Peyer's patch (tissue), 4 donors: ENCODE results near the gene CLCNKB. TPM values are rescaled to one million over a fixed set of nuclear protein-coding genes. Genes with fewer than 3 reads are reported as not detected.

Experiments
- DNase-seq, 3 donors: peaks; one replicate each; pipeline ENCODE4 v3.0.0-alpha.2; 2017 to 2019
- H3K27ac ChIP-seq, 4 donors: fragments of 200-600 bp; sonication (generic); one replicate each; pipeline ENCODE4 v1.5.1; 2016 to 2019
- H3K27me3 ChIP-seq, 2 donors: fragments of 200-600 bp; sonication (generic); one replicate each; pipeline ENCODE4 v1.5.1; 2019
- H3K36me3 ChIP-seq, 3 donors: fragments of 200-600 bp; sonication (generic); one replicate each; pipeline ENCODE4 v1.5.1; 2016 to 2019
- H3K4me1 ChIP-seq, 4 donors: fragments of 200-600 bp; sonication (generic); one replicate each; pipeline ENCODE4 v1.5.1; 2016 to 2019
- H3K4me3 ChIP-seq, 4 donors: fragments of 200-600 bp; sonication (generic); 1 replicate in 3 of 4; 2 replicates in 1 of 4; pipeline ENCODE4 v1.5.1; 2016 to 2019; ENCODE audit warnings: mild to moderate bottlenecking in 1 of 4
- H3K9me3 ChIP-seq, 4 donors: fragments of 200-600 bp; sonication (generic); one replicate each; pipeline ENCODE4 v1.5.1; 2016 to 2019; ENCODE audit warnings: mild to moderate bottlenecking in 1 of 4
- POLR2A ChIP-seq, 2 donors: fragments of 450-650 bp; IDR thresholded peaks; one replicate each; pipeline ENCODE4 v1.5.1; 2017; ENCODE audit warnings: antibody characterized with exemption in 2 of 2, mild to moderate bottlenecking in 2 of 2, moderate library complexity in 2 of 2
- total RNA-seq, 4 donors: library from RNA; depleted of rRNA; stranded (reverse); fragments of >200 nt; gene quantifications; one replicate each; pipeline ENCODE4 v1.1.0, GENCODE V29; 2016
- TF ChIP-seq, protein P1 (sequence below), 6 experiments: fragments of 450-650 bp in 4 of 6; fragments of 200-600 bp in 2 of 6; sonication (generic) in 1 of 6; IDR thresholded peaks; one replicate each; pipeline ENCODE4 v1.5.1; 2017 to 2019; ENCODE audit warnings: antibody characterized with exemption in 6 of 6, mild to moderate bottlenecking in 3 of 6, moderate library complexity in 1 of 6

CLCNKB gene
- total RNA-seq, 4 donors from 2014 or later, result not detected

DNA sequence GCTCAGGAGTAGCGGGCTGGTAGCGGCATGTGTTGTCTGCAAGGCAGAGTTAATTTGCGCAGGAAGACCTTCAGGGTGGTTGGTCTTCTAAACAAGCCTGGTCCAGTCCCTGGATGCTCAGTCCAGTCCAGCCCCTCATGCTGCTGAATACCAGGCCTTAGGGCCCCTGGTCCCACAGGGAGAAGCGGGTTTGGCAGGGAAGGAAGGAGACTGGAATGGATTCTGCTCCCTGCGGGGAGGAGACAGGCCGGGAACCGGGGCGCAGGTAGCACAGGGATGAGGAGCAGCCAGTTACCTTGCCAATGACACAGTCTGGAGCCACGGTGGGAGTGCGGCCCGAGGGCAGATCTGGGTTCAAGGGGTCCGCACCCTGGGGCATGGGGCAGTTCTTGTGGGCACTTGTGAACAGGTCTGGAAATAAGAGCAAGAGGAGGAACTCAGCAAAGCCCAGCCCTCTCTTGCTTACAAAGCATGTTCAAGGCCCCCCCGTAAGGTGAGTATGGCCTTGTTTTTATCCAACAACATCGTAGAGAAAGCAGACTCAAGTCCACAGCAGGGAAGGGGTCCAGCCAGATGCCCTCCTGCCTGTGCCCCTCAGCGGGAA is 19.7 kb downstream of the CLCNKB start:
- H3K9me3 ChIP-seq, result no peaks in the 10 kb centered on the region
- H3K4me3 ChIP-seq, result no peak overlapping the region
- DNase-seq, result no peak
- H3K4me1 ChIP-seq, result peaks cover 0 to 7% (median 0%) of the 10 kb centered on the region in 4 donors
- H3K27ac ChIP-seq, result no peak overlapping the region
- H3K36me3 ChIP-seq, result no peaks in the 10 kb centered on the region
- TF ChIP-seq, protein P1, sequence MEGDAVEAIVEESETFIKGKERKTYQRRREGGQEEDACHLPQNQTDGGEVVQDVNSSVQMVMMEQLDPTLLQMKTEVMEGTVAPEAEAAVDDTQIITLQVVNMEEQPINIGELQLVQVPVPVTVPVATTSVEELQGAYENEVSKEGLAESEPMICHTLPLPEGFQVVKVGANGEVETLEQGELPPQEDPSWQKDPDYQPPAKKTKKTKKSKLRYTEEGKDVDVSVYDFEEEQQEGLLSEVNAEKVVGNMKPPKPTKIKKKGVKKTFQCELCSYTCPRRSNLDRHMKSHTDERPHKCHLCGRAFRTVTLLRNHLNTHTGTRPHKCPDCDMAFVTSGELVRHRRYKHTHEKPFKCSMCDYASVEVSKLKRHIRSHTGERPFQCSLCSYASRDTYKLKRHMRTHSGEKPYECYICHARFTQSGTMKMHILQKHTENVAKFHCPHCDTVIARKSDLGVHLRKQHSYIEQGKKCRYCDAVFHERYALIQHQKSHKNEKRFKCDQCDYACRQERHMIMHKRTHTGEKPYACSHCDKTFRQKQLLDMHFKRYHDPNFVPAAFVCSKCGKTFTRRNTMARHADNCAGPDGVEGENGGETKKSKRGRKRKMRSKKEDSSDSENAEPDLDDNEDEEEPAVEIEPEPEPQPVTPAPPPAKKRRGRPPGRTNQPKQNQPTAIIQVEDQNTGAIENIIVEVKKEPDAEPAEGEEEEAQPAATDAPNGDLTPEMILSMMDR (IDR thresholded peaks at IDR 0.05), result no peak
- no peak for TF ChIP-seq POLR2A (IDR thresholded peaks at IDR 0.05)
- H3K27me3 ChIP-seq, result no peaks in the 10 kb centered on the region

DNA sequence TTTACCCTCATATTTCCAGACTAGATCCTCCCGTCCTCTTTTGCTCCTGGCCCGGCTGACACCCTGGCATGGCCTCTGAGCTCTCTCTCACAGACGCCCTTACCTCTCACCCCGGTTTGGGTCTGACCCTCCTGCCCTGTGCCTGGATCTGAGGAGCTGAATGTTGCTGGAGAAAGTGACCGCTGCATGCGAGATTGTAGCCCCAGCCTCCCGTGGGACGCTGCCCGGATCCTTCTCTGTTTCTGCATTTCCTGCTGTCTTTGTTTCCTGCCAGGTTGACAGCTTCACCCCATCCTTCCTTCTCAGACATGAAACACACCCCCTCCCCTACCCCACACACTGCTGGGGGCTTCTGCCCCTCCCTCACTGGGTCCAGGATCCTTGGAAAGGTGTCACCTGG is 20.3 kb downstream of the CLCNKB start:
- Histone ChIP-seq H3K4me1 (peaks cover 0 to 13% (median 0%) of the 10 kb centered on the region in 4 donors), H3K9me3 (no peaks in the 10 kb centered on the region), H3K4me3 (no peak overlapping the region), H3K36me3 (no peaks in the 10 kb centered on the region), H3K27ac (no peak overlapping the region), H3K27me3 (no peaks in the 10 kb centered on the region)
- no peak for DNase-seq
- TF ChIP-seq POLR2A (IDR thresholded peaks at IDR 0.05), result no peak

DNA sequence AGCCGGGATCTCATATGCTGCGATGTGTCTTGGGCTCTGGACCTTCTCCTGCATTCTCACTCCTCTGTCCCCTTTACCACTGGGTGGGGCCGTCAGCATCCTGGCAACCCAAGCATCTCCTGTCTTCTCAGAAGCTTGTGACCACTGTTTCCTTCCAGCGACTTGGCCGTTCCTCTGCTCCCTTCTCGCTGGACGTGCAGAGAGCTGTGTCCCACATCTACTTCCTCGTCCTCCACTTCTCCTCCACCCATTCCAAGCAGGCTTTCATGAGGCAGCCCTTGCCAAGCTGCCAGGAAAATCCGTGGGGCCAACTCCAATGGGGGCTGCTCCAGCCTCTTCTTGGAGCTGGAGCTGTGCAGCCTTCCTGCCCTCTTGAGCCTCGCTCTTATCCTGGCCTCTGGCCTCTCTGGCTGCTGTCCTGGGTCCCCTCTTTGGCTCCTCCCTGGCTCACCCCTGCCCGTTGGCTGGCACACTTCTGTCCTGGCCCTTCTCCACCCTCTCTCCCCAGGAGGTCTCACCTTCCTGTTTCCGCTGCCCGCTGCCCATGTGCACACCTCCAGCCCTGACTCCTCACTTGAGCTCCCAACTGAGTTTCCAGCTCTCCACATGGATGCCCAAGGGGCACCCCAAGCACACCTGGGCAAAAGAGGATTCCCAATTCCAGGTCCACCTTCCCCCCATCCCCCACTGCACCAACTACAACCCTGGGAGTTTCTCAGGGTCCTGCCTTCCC is 21.1 kb downstream of the CLCNKB start:
- DNase-seq, result no peak
- no peak overlapping the region for H3K27ac ChIP-seq
- no peaks in the 10 kb centered on the region for H3K9me3 ChIP-seq
- H3K4me3 ChIP-seq, result no peak overlapping the region
- H3K36me3 ChIP-seq, result no peaks in the 10 kb centered on the region
- no peaks in the 10 kb centered on the region for H3K27me3 ChIP-seq
- TF ChIP-seq, protein P1 (IDR thresholded peaks at IDR 0.05), result no peak
- no peak for TF ChIP-seq POLR2A (IDR thresholded peaks at IDR 0.05)
- peaks cover 0 to 13% (median 0%) of the 10 kb centered on the region in 4 donors for H3K4me1 ChIP-seq

DNA sequence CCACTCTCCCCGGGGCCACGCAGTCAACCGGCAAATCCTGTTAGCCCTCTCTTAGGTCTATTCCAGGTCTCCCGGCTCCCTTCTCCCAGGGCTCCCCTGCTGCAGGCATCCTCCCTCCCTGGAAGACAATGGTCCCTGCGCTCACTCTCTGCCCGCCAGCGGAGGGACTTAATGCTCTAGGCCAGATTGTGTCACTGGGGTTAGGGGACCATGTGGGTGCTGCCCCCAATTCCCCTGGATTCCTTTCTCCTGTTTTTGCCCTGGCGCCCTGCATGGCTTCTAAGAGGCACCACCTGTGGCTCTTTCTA is 21.6 kb downstream of the CLCNKB start:
- TF ChIP-seq, protein P1 (IDR thresholded peaks at IDR 0.05), result no peak
- no peak for TF ChIP-seq POLR2A (IDR thresholded peaks at IDR 0.05)
- no peak overlapping the region for H3K27ac ChIP-seq
- no peaks in the 10 kb centered on the region for H3K27me3 ChIP-seq
- H3K4me3 ChIP-seq, result no peak overlapping the region
- no peaks in the 10 kb centered on the region for H3K36me3 ChIP-seq
- peaks cover 0 to 13% (median 0%) of the 10 kb centered on the region in 4 donors for H3K4me1 ChIP-seq
- DNase-seq, result no peak
- H3K9me3 ChIP-seq, result no peaks in the 10 kb centered on the region

DNA sequence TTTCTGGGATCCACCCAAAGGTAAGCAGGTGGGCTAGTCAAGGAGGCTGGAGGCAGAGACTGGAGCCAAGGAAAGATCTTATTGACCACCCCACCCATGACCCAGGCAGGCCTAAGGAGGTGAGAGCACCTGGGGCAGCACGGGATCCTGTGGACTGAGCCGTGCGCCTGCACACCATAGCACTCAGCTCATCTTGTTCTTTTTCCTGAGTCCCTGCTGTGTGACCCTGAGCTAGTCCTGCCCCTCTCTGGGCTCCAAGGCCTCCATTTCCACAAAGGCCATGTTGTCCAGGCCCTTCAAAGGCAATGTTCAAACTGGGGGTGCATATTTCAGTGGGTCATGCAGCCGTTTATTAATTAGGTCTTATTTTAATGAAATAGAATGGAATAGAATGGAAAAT is 22.7 kb downstream of the CLCNKB start:
- Histone ChIP-seq H3K4me3 (no peak overlapping the region), H3K4me1 (peaks cover 0 to 13% (median 0%) of the 10 kb centered on the region in 4 donors), H3K27me3 (no peaks in the 10 kb centered on the region), H3K36me3 (no peaks in the 10 kb centered on the region), H3K9me3 (no peaks in the 10 kb centered on the region), H3K27ac (no peak overlapping the region)
- TF ChIP-seq, protein P1 (IDR thresholded peaks at IDR 0.05), result no peak
- TF ChIP-seq POLR2A (IDR thresholded peaks at IDR 0.05), result no peak
- DNase-seq, result no peak

DNA sequence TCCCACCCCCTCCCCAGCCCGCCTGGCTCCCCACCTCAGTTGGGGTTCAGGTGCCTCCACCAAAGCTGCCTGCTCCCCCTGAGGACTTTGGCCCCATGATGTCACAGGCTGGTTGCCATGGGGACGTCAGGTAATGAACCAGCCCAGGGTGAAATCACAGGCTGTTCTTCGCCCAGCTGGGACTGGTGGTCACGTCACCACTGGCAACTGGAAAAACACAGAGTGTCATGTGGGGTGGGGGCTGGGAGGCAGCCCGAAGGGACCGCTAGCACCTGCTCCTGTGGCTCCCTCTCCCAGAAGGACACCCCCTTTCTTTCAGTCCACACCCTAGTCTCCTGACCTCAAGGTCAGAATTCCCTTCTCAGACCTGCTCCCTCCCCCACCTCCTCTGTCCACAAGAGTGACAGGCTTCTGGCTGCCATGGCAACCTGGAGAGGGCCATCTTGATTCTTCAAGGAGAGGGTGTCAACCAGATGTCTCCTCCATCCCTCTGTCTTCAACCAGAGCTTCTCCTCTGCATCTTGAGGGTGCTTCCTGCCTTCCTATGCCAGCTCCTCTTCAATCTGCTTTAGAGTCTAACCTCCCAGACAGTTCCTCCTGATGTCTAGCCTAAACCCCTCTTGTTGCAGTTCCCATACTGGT is 23.7 kb downstream of the CLCNKB start:
- peak in 2 of 3 donors; percentile 69 to 82 for DNase-seq
- Histone ChIP-seq H3K4me3 (no peak overlapping the region), H3K4me1 (peaks cover 0 to 13% (median under 1%) of the 10 kb centered on the region in 4 donors), H3K27ac (no peak overlapping the region), H3K27me3 (no peaks in the 10 kb centered on the region), H3K36me3 (no peaks in the 10 kb centered on the region), H3K9me3 (no peaks in the 10 kb centered on the region)
- TF ChIP-seq, protein P1 (IDR thresholded peaks at IDR 0.05), result no peak
- TF ChIP-seq POLR2A (IDR thresholded peaks at IDR 0.05), result no peak
